ENCODE measurements around the gene GLRX2.

GLRX2 gene

GRCh38 chr1:193102662-193103061 lies 2.6 kb downstream of the GLRX2 start:
- H3K4me3 ChIP-seq (ENCODE audit: low read depth, low read length): no peak overlapping the region
- TF ChIP-seq, protein P1, sequence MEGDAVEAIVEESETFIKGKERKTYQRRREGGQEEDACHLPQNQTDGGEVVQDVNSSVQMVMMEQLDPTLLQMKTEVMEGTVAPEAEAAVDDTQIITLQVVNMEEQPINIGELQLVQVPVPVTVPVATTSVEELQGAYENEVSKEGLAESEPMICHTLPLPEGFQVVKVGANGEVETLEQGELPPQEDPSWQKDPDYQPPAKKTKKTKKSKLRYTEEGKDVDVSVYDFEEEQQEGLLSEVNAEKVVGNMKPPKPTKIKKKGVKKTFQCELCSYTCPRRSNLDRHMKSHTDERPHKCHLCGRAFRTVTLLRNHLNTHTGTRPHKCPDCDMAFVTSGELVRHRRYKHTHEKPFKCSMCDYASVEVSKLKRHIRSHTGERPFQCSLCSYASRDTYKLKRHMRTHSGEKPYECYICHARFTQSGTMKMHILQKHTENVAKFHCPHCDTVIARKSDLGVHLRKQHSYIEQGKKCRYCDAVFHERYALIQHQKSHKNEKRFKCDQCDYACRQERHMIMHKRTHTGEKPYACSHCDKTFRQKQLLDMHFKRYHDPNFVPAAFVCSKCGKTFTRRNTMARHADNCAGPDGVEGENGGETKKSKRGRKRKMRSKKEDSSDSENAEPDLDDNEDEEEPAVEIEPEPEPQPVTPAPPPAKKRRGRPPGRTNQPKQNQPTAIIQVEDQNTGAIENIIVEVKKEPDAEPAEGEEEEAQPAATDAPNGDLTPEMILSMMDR (IDR thresholded peaks at IDR 0.05; ENCODE audit: low read depth, low read length): no peak

DNA sequence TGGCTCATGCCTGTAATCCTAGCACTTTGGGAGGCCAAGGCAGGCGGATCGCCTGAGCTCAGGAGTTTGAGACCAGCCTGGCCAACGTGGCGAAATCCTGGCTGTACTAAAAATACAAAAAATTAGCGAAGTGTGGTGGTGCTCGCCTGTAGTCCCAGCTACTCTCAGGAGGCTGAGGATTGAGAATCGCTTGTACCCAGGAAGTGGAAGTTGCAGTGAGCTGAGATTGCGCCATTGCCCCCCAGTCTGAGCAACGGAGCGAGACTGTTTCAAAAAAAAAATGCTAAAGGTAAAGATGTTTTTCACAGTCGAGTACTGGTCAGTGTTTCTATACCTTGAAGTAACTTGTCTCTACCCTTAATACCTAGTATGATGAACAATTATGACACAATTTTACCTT lies 11.1 kb downstream of the GLRX2 start:
- TF ChIP-seq, protein P1 (IDR thresholded peaks at IDR 0.05; ENCODE audit: low read depth, low read length): no peak

DNA sequence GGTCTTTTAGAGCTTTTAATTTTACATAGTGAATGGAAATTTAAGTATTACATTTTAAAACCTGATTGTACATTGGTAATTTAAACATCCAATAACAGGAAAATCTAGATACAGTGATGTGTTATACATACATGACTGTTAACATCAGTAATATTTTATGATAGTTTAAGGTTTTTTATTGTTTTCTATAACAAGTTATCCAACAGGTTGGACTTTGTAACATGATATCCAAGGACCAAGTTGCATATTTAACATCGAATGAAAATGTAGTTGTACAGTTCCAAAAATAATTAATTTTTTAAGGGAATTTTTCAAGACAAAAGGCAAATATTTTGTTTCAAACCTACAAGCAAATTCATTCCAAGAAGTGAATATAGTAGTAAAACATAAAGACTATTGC lies 14.3 kb downstream of the GLRX2 start:
- TF ChIP-seq, protein P1 (IDR thresholded peaks at IDR 0.05; ENCODE audit: low read depth, low read length): no peak
- no peak overlapping the region for H3K4me3 ChIP-seq (ENCODE audit: low read depth, low read length)

More for the DNA sequence above, 11.1 kb downstream of the GLRX2 start:
- H3K4me3 ChIP-seq (ENCODE audit: low read depth, low read length): no peak overlapping the region

GRCh38 chr1:193087893-193088292 lies 17.3 kb downstream of the GLRX2 start:
- TF ChIP-seq, protein P1 (IDR thresholded peaks at IDR 0.05; ENCODE audit: low read depth, low read length): no peak
- no peak overlapping the region for H3K4me3 ChIP-seq (ENCODE audit: low read depth, low read length)

GRCh38 chr1:193086342-193086741 lies 18.9 kb downstream of the GLRX2 start:
- TF ChIP-seq, protein P1 (IDR thresholded peaks at IDR 0.05; ENCODE audit: low read depth, low read length): no peak
- H3K4me3 ChIP-seq (ENCODE audit: low read depth, low read length): no peak overlapping the region

DNA sequence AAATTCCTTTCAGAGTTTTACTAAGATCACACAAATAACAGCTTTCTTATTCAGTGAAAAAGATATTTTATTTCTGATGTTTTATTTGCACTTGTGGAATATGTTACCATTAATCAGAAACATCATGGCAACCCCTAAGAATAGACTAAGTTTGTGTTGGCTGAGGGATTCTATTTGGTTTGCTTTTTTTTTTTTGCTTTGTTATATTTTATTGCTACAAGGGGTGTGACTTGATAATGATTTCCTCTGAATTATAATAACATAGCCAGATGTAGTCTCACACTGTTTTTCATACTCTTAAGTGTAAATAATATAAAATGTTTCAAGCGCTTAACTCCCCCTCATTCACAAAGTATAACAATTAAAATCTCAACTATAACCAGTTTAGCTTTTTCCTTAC lies 20.0 kb downstream of the GLRX2 start:
- TF ChIP-seq, protein P1 (IDR thresholded peaks at IDR 0.05; ENCODE audit: low read depth, low read length): no peak
- H3K4me3 ChIP-seq (ENCODE audit: low read depth, low read length): no peak overlapping the region

DNA sequence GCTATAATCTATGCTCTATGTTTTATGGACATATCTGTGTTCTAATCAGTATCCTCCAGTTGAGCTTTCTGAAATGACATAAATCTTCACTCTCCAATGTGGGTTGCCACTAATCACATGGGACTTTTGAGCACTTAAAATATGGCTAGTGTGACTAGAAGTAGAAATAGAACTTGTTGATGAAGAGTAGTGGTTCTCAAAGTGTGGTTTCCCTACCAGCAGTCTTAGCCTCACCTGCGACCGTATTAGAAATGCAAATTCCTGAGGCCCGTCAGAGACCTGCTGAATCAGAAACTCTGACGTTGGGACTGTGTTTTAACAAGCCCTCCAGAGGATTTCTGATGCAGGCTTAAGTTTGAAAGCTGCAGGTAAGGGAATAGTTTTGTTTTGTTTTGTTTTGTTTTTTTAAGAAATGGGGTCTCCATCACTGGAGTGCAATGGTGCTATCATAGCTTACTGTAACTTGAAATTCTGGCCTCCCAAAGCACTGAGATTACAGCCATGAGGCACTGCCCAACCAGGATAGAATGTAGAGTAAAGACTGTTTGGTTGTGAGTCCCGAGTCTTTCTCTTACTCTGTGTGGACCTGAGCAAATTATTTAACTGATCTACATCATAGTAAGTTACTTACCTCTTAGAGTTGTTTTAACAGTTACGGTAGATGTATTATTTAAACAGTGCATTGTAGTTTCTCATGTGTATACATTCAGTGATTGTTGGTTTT lies 21.7 kb downstream of the GLRX2 start:
- TF ChIP-seq, protein P1 (IDR thresholded peaks at IDR 0.05; ENCODE audit: low read depth, low read length): no peak
- no peak overlapping the region for H3K4me3 ChIP-seq (ENCODE audit: low read depth, low read length)

All from WI38 (cell line).